DND-41 (cell line): ENCODE measurements around the gene RUBCNL.

Experiments used
- ATAC-seq: fragments of 200-7000 bp; cut with Tn5 transposase; 3 replicates; pipeline ENCODE4 v1.9.1; 2021; ENCODE audit warnings: low read depth; ENCODE audit not compliant: insufficient read depth
- DNase-seq: peaks from one replicate; pipeline ENCODE4 v3.0.0-alpha.2; 2020
- H2AFZ ChIP-seq: 2 replicates; pipeline ENCODE4 v1.6.0; 2012; ENCODE audit warnings: low read depth, low read length
- H3K27ac ChIP-seq: 2 replicates; pipeline ENCODE4 v1.5.1; 2012; ENCODE audit warnings: low read length, inconsistent platforms
- H3K27me3 ChIP-seq: fragments of 200-600 bp; sonication (generic); 2 replicates; pipeline ENCODE4 v1.6.0; 2012; ENCODE audit warnings: low read length, mild to moderate bottlenecking, inconsistent platforms; ENCODE audit not compliant: insufficient read depth, poor library complexity
- H3K36me3 ChIP-seq: 2 replicates; pipeline ENCODE4 v1.5.1; 2012; ENCODE audit warnings: low read length, inconsistent platforms; ENCODE audit not compliant: insufficient read depth
- H3K4me1 ChIP-seq: 2 replicates; pipeline ENCODE4 v1.5.1; 2012; ENCODE audit warnings: mild to moderate bottlenecking, low read length; ENCODE audit not compliant: insufficient read depth
- H3K4me2 ChIP-seq: 2 replicates; pipeline ENCODE4 v1.6.0; 2012; ENCODE audit warnings: mild to moderate bottlenecking, moderate library complexity, low read length, inconsistent platforms; ENCODE audit not compliant: insufficient read depth
- H3K4me3 ChIP-seq, 2 experiments: fragments of 200-600 bp in 1 of 2; shearing (Covaris generic) in 1 of 2; 2 replicates each; pipeline ENCODE4 v1.5.1; 2012 to 2016; ENCODE audit warnings: inconsistent platforms in 2 of 2, low read length in 2 of 2, mild to moderate bottlenecking in 2 of 2, low read depth in 1 of 2, moderate library complexity in 1 of 2
- H3K79me2 ChIP-seq: 2 replicates; pipeline ENCODE4 v1.6.0; 2012; ENCODE audit warnings: low read length, inconsistent platforms; ENCODE audit not compliant: insufficient read depth
- H3K9ac ChIP-seq: 2 replicates; pipeline ENCODE4 v1.6.0; 2012; ENCODE audit warnings: low read depth, mild to moderate bottlenecking, inconsistent platforms, low read length, moderate library complexity
- H3K9me3 ChIP-seq: 2 replicates; pipeline ENCODE4 v1.5.1; 2012; ENCODE audit warnings: low read length, moderate library complexity, mild to moderate bottlenecking, inconsistent platforms; ENCODE audit not compliant: insufficient read depth, severe bottlenecking
- H4K20me1 ChIP-seq: 2 replicates; pipeline ENCODE4 v1.6.0; 2012; ENCODE audit warnings: low read length; ENCODE audit not compliant: insufficient read depth
- CTCF ChIP-seq: IDR thresholded peaks from 2 replicates; pipeline ENCODE4 v1.5.1; 2012; ENCODE audit warnings: borderline replicate concordance, low read length, moderate library complexity, mild to moderate bottlenecking; ENCODE audit not compliant: poor library complexity, severe bottlenecking; ENCODE audit errors: extremely low read depth
- EZH2 ChIP-seq: IDR thresholded peaks from 3 replicates; pipeline ENCODE4 v1.6.1; 2012; ENCODE audit warnings: borderline replicate concordance, low read depth, mild to moderate bottlenecking, moderate library complexity, low read length, inconsistent platforms; ENCODE audit not compliant: severe bottlenecking

Gene RUBCNL

GRCh38 chr13:46324976-46325375 is 62.1 kb downstream of the RUBCNL start:
- H3K36me3 ChIP-seq = no peaks in the 10 kb centered on the region
- DNase-seq (no peak), ATAC-seq (no peak)
- peaks cover 21% of the 10 kb centered on the region for H3K4me1 ChIP-seq
- H3K4me2 ChIP-seq = no peak overlapping the region
- no peaks in the 10 kb centered on the region for H3K79me2 ChIP-seq
- no peak for TF ChIP-seq CTCF
- no peak overlapping the region for H2AFZ ChIP-seq
- no peaks in the 10 kb centered on the region for H4K20me1 ChIP-seq
- H3K27ac ChIP-seq = no peak overlapping the region
- no peak overlapping the region for H3K9ac ChIP-seq
- no peak overlapping the region for H3K4me3 ChIP-seq
- no peaks in the 10 kb centered on the region for H3K27me3 ChIP-seq
- H3K9me3 ChIP-seq = no peaks in the 10 kb centered on the region

GRCh38 chr13:46321494-46322225 is 65.4 kb downstream of the RUBCNL start:
- no peaks in the 10 kb centered on the region for H3K27me3 ChIP-seq
- TF ChIP-seq EZH2 (no peak), CTCF (peak; percentile 96)
- DNase-seq = peak; percentile 85
- peak overlapping the region; percentile 47 for H3K9ac ChIP-seq
- no peaks in the 10 kb centered on the region for H4K20me1 ChIP-seq
- H3K36me3 ChIP-seq = no peaks in the 10 kb centered on the region
- H3K79me2 ChIP-seq = no peaks in the 10 kb centered on the region
- peak overlapping the region; percentile 81 for H3K27ac ChIP-seq
- peak; percentile 88 for ATAC-seq
- peak overlapping the region in 1 of 2 experiments; percentile 37; a peak in 2 of 4 replicates for H3K4me3 ChIP-seq
- peaks cover 23% of the 10 kb centered on the region for H3K4me1 ChIP-seq
- peak overlapping the region; percentile 86 for H2AFZ ChIP-seq
- peak overlapping the region; percentile 48 for H3K4me2 ChIP-seq
- H3K9me3 ChIP-seq = no peaks in the 10 kb centered on the region

GRCh38 chr13:46320821-46321220 is 66.2 kb downstream of the RUBCNL start:
- Histone ChIP-seq H3K27ac (peak overlapping the region; percentile 81), H3K4me3 (peak overlapping the region in 1 of 2 experiments; percentile 37; a peak in 2 of 4 replicates), H3K79me2 (no peaks in the 10 kb centered on the region), H2AFZ (peak overlapping the region; percentile 86), H3K27me3 (no peaks in the 10 kb centered on the region), H3K4me2 (peak overlapping the region; percentile 48), H3K9ac (peak overlapping the region; percentile 47), H4K20me1 (no peaks in the 10 kb centered on the region), H3K4me1 (peaks cover 23% of the 10 kb centered on the region), H3K36me3 (no peaks in the 10 kb centered on the region), H3K9me3 (no peaks in the 10 kb centered on the region)
- peak; percentile 33 for DNase-seq
- TF ChIP-seq EZH2 = no peak
- TF ChIP-seq CTCF = no peak
- ATAC-seq = peak; percentile 41
